ENCODE data around the gene MAST4.
A peak's percentile ranks its signal among the peaks of the same experiment; 100 is the strongest.

Gene MAST4

GRCh38 chr5:66788556-66788955 lies 192.4 kb downstream of the MAST4 start:
- no peak overlapping the region for H3K4me3 ChIP-seq (replicated peaks in 1 of 2; ENCODE audit: low read depth in 2 of 2, low read length in 2 of 2)
- DNase-seq (ENCODE audit: low read depth in 2 of 2), result no peak
- TF ChIP-seq CTCF (IDR thresholded peaks at IDR 0.05; ENCODE audit: low read depth, low read length), result no peak

- no peak for TF ChIP-seq CTCF (IDR thresholded peaks at IDR 0.05; ENCODE audit: low read depth, low read length)
- DNase-seq (ENCODE audit: low read depth in 2 of 2), result no peak
- H3K4me3 ChIP-seq (replicated peaks in 1 of 2; ENCODE audit: low read depth in 2 of 2, low read length in 2 of 2), result no peak overlapping the region
These were observed 193.2 kb downstream of the MAST4 start for GRCh38 chr5:66789434-66789833.

GRCh38 chr5:66793049-66793448 lies 196.9 kb downstream of the MAST4 start:
- no peak for TF ChIP-seq CTCF (IDR thresholded peaks at IDR 0.05; ENCODE audit: low read depth, low read length)
- no peak overlapping the region for H3K4me3 ChIP-seq (replicated peaks in 1 of 2; ENCODE audit: low read depth in 2 of 2, low read length in 2 of 2)
- DNase-seq (ENCODE audit: low read depth in 2 of 2), result no peak

- TF ChIP-seq CTCF (IDR thresholded peaks at IDR 0.05; ENCODE audit: low read depth, low read length), result no peak
These were observed 199.5 kb downstream of the MAST4 start for GRCh38 chr5:66795682-66796081.

GRCh38 chr5:66796305-66797292 lies 200.4 kb downstream of the MAST4 start:
- peak; percentile 8 to 21 for DNase-seq (ENCODE audit: low read depth in 2 of 2)
- TF ChIP-seq CTCF (IDR thresholded peaks at IDR 0.05; ENCODE audit: low read depth, low read length), result peak; percentile 27
- H3K4me3 ChIP-seq (replicated peaks in 1 of 2; ENCODE audit: low read depth in 2 of 2, low read length in 2 of 2), result no peak overlapping the region

More at GRCh38 chr5:66795682-66796081, 199.5 kb downstream of the MAST4 start:
- H3K4me3 ChIP-seq (replicated peaks in 1 of 2; ENCODE audit: low read depth in 2 of 2, low read length in 2 of 2), result no peak overlapping the region
- DNase-seq (ENCODE audit: low read depth in 2 of 2), result no peak

GRCh38 chr5:66802941-66803340 lies 206.7 kb downstream of the MAST4 start:
- DNase-seq (ENCODE audit: low read depth in 2 of 2), result no peak
- TF ChIP-seq CTCF (IDR thresholded peaks at IDR 0.05; ENCODE audit: low read depth, low read length), result no peak

More at GRCh38 chr5:66802941-66803340, 206.7 kb downstream of the MAST4 start:
- no peak overlapping the region for H3K4me3 ChIP-seq (replicated peaks in 1 of 2; ENCODE audit: low read depth in 2 of 2, low read length in 2 of 2)
